GM12874 (cell line): ENCODE measurements around the gene FBXO22.

Source experiments
- CTCF ChIP-seq: IDR thresholded peaks from 2 replicates; pipeline ENCODE4 v1.5.1; 2011; ENCODE audit warnings: low read depth, mild to moderate bottlenecking, control low read depth, low read length, moderate library complexity; ENCODE audit not compliant: insufficient read depth

The FBXO22 gene

GRCh38 chr15:75900577-75900976, 3.1 kb upstream of the FBXO22 start:
- TF ChIP-seq CTCF, result no peak

- no peak for TF ChIP-seq CTCF
Measured at GRCh38 chr15:75902129-75902557, 1.5 kb upstream of the FBXO22 start.

GRCh38 chr15:75905231-75905630, 1.6 kb downstream of the FBXO22 start:
- no peak for TF ChIP-seq CTCF

- TF ChIP-seq CTCF, result no peak
Measured at GRCh38 chr15:75916978-75917377, 13.3 kb downstream of the FBXO22 start.

- no peak for TF ChIP-seq CTCF
Measured at GRCh38 chr15:75918135-75918534, 14.5 kb downstream of the FBXO22 start.

GRCh38 chr15:75920079-75920478, 16.4 kb downstream of the FBXO22 start:
- TF ChIP-seq CTCF, result no peak

GRCh38 chr15:75921732-75922703, 18.3 kb downstream of the FBXO22 start:
- no peak for TF ChIP-seq CTCF
